GM18867 (cell line): ENCODE data around the gene CCNB1.
"Not testable (repeated sequence)": the region's sequence is repeated elsewhere in the genome, so short reads cannot be mapped to it uniquely, and the experiment has no call there.

ENCODE experiments used
- ATAC-seq: cut with Tn5 transposase; IDR thresholded peaks from one replicate; pipeline ENCODE4 v1.9.1; 2021; ENCODE audit warnings: mild to moderate bottlenecking, moderate library complexity; ENCODE audit not compliant: unreplicated experiment

The CCNB1 gene

GRCh38 chr5:69166686-69167492 lies at the start of gene CCNB1:
Gene CCNB1, plus strand, starts transcription at chr5:69167150. Its CDS starts 113 bp downstream, at chr5:69167263.
- peak; percentile 99 for ATAC-seq

GRCh38 chr5:69129413-69129812 lies 37.5 kb upstream of the CCNB1 start:
- no peak for ATAC-seq

GRCh38 chr5:69130241-69130640 lies 36.7 kb upstream of the CCNB1 start:
- no peak for ATAC-seq

GRCh38 chr5:69131304-69131703 lies 35.6 kb upstream of the CCNB1 start:
- ATAC-seq = no peak

DNA sequence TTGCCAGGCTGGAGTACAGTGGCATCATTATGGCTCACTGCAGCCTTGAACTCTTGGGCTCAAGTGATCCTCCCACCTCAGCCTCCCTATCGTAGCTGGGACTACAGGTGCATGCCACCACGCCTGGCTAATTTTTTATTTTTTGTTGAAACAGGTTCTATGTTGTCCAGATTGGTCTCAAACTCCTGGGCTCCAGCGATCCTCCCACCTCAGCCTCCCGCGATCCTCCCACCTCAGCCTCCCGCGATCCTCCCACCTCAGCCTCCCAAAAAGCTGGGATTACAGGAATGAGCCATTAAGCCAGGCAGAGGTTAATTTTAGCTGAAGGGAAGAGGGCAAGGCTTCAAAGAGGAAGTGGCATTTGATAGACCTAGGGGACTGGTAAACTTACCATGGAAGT lies 32.8 kb upstream of the CCNB1 start:
- no peak for ATAC-seq

GRCh38 chr5:69136293-69136692 lies 30.7 kb upstream of the CCNB1 start:
- ATAC-seq = peak; percentile 96

DNA sequence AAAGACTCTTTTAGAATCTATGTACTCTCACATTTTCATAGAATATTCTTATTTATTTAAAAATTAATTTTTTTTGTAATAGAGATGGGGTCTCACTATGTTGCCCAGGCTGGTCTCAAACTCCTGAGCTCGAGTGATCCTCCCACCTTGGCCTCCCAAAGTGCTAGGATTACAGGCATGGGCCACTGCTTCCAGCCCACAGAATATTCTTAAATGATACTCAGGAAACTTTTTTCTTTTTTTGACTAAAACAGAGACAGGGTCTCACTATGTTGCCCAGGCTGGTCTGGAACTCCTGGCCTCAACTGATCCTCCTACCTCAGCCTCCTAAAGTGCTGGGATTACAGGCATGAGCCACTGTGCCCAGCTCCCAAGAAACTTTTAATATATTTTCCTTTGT lies 29.7 kb upstream of the CCNB1 start:
- ATAC-seq = not testable (repeated sequence)

GRCh38 chr5:69137807-69138206 lies 29.1 kb upstream of the CCNB1 start:
- ATAC-seq = no peak

- ATAC-seq = no peak
These were observed 28.2 kb upstream of the CCNB1 start for GRCh38 chr5:69138766-69139165.

GRCh38 chr5:69140239-69140638 lies 26.7 kb upstream of the CCNB1 start:
- ATAC-seq = not testable (repeated sequence)

DNA sequence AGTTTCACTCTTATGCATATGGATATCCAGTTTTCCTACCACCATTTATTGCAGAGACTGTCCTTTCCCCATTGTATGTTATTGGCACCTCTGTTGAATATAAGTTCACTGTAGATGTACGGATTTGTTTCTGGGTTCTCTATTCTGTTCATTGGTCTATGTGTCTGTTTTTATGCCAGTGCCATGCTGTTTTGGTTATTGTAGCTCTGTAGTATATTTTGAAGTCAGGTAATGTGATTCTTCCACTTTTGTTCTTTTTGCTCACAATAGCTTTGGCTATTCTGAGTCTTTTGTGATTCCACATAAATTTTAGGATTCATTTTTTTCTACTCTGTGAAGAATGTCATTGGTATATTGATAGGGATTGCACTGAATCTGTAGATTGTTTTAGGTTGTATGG lies 26.1 kb upstream of the CCNB1 start:
- no peak for ATAC-seq

DNA sequence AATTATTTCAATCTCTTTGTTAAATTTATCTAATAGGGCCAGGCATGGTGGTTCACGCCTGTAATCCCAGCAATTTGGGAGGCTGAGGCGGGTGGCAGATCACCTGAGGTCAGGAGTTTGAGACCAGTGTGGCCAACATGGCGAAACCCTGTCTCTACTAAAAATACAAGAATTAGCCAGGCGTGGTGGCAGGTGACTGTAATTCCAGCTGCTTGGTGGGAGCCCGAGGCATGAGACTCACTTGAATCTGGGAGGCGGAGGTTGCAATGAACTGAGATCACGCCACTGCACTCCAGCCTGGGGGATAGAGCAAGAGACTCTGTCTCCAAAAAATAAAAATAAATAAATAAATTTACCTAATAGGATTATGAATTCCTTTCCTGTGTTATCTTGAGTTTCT lies 18.4 kb upstream of the CCNB1 start:
- ATAC-seq = not testable (repeated sequence)

GRCh38 chr5:69148981-69149675 lies 17.8 kb upstream of the CCNB1 start:
- no peak for ATAC-seq

DNA sequence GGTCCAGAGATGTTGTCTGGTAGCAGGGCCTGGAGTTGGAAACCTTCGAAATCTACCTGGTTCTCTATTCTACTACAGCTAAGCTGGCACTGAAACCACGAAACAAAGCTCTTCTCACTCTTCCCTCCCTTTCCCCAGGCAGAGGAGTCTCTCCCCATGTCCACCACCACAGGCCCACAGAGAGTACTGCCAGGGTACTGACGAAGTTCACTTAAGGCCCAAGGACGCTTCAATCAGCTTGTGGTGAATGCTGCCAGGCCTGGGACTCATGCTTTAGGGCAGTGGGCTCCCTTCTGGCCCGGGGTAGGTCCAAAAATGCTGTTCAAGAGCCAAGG lies 17.3 kb upstream of the CCNB1 start:
- no peak for ATAC-seq

DNA sequence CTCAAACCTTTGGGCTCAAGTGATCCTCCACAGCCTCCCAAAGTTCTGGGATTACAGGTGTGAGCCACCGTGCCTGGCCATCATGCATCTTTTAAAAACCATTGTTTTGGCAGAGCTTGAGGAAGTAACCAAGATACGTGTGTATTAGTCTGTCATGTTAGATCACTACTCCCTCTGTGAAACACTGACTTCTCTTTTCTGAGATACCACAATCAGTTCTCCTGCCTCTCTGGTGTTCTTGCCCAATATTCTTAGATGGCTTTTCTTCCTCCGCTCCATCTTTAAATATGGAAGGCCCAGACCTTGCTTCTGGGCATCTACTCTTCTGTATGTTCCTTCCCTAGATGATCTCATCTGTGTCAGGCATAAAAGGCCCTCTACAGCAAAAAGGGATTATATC lies 14.2 kb upstream of the CCNB1 start:
- no peak for ATAC-seq

- no peak for ATAC-seq
These were observed 10.5 kb upstream of the CCNB1 start for GRCh38 chr5:69156456-69156855.

DNA sequence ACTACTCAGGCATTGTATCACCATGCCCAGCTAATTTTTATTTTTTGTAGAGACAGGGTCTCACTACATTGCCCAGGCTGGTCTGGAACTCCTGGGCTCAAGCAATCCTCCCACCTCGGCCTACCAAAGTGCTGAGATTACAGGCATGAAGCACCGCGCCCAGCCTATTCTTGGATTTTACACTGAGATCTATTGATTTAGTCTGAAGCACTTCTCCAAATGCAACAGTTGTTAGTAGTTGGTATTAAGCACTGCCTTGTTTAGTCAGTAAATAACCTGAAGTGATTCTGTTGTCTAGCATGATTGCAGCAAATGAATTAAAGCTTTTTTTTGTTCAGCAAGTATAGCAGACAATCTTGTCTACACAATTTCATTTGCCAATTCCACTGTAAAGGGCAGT lies 8.9 kb upstream of the CCNB1 start:
- no peak for ATAC-seq

- no peak for ATAC-seq
These were observed 6.3 kb upstream of the CCNB1 start for GRCh38 chr5:69160651-69161050.

DNA sequence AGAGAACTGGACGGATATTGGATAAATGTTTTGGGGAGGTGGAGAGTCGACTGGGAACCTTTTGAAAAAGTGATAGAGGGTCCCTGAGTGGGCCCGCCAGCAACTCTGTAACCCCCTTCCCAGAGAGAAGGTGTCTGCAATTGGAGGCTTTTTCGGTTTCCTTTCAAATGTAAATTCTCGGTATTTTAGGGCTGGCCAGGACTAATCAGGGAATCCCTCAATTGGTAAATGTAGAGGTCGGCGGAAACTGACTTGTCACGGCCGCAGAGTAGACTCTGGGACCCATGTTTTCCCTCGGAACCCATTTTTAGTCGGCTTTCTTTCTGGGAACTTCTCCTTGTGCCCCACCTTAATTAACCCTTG lies 524 bp downstream of the CCNB1 start:
- no peak for ATAC-seq

- ATAC-seq = no peak
These were observed 979 bp downstream of the CCNB1 start for GRCh38 chr5:69167929-69168328.

DNA sequence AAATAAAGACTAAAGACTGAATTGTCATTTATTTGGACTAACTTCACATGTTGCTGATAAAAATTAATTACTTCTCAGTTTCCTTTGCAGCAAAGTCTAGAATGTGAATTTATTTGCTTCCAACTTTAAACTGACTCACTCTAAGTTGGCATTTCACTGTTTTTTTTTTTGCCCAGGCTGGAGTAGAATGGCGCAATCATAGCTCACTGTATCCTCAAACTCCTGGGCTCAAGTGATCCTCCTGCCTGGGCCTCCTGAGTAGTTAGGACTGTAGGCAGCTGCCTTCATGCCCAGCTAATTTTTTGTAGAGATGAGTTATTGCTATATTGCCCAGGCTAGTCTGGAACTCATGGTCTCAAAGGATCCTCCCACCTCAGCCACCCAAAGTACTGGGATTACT lies 3.5 kb downstream of the CCNB1 start:
- ATAC-seq = no peak

DNA sequence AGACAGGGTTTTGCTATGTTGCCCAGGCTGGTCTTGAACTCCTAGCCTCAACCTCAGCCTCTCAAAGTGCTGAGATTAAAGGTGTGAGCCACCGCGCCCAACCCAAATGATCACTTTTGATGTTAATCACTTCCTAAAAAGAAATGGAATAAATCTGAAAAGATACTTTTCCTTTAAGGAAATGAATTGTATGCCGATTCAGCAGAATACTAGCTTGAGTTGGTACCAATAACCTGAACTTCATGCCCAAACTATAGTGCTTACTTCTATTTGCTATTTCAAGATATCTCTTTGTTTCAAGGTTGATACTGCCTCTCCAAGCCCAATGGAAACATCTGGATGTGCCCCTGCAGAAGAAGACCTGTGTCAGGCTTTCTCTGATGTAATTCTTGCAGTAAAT lies 4.0 kb downstream of the CCNB1 start:
- ATAC-seq = no peak
